Embryonic facial prominence (tissue), 1 donor: ENCODE results near the gene ARID1A.

Source experiments
- DNase-seq: peaks from one replicate; pipeline ENCODE4 v3.0.0-alpha.2; 2016; ENCODE audit errors: extremely low spot score

The ARID1A gene

GRCh38 chr1:26759531-26759930 lies 63.7 kb downstream of the ARID1A start:
- no peak for DNase-seq

GRCh38 chr1:26761217-26761616 lies 65.4 kb downstream of the ARID1A start:
- no peak for DNase-seq

- no peak for DNase-seq
Observed at GRCh38 chr1:26767714-26768113, 71.9 kb downstream of the ARID1A start.

GRCh38 chr1:26768755-26769154 lies 72.9 kb downstream of the ARID1A start:
- DNase-seq = peak; percentile 39

GRCh38 chr1:26771285-26771642 lies 75.4 kb downstream of the ARID1A start:
- DNase-seq = no peak

- DNase-seq = no peak
Observed at GRCh38 chr1:26771643-26772321, 76.0 kb downstream of the ARID1A start.

- DNase-seq = no peak
Observed at GRCh38 chr1:26772687-26773086, 76.9 kb downstream of the ARID1A start.

- no peak for DNase-seq
Observed at GRCh38 chr1:26774462-26774861, 78.6 kb downstream of the ARID1A start.

GRCh38 chr1:26775666-26776065 lies 79.9 kb downstream of the ARID1A start:
- no peak for DNase-seq

GRCh38 chr1:26779098-26779668 lies 83.4 kb downstream of the ARID1A start:
- DNase-seq = no peak

- DNase-seq = no peak
Observed at GRCh38 chr1:26780344-26780957, 84.6 kb downstream of the ARID1A start.

- no peak for DNase-seq
Observed at GRCh38 chr1:26781206-26781825, 85.5 kb downstream of the ARID1A start.

GRCh38 chr1:26782521-26783212 lies 86.9 kb downstream of the ARID1A start:
- no peak for DNase-seq

GRCh38 chr1:26783646-26784022 lies 87.8 kb downstream of the ARID1A start:
- no peak for DNase-seq

GRCh38 chr1:26784023-26784871 lies 88.4 kb downstream of the ARID1A start:
- no peak for DNase-seq

- no peak for DNase-seq
Observed at GRCh38 chr1:26784886-26785285, 89.1 kb downstream of the ARID1A start.

GRCh38 chr1:26785611-26786436 lies 90.0 kb downstream of the ARID1A start:
- DNase-seq = no peak

- no peak for DNase-seq
Observed at GRCh38 chr1:26786437-26787380, 90.9 kb downstream of the ARID1A start.

GRCh38 chr1:26787381-26787705 lies 91.5 kb downstream of the ARID1A start:
- DNase-seq = no peak
